Amniotic stem cell (primary cell): ENCODE measurements around the gene CCDC38.

Experiments
- DNase-seq: peaks from one replicate; lab custom pipeline; 2025; lab: John Stamatoyannopoulos, UW

CCDC38 gene

GRCh38 chr12:95836630-95837239 is 105.7 kb downstream of the CCDC38 start:
- no peak for DNase-seq

- DNase-seq, result no peak
Measured at GRCh38 chr12:95836185-95836609, 106.2 kb downstream of the CCDC38 start.

- no peak for DNase-seq
Measured at GRCh38 chr12:95834572-95834971, 107.8 kb downstream of the CCDC38 start.

- no peak for DNase-seq
Measured at GRCh38 chr12:95830335-95831089, 111.9 kb downstream of the CCDC38 start.

GRCh38 chr12:95829395-95829794 is 113.0 kb downstream of the CCDC38 start:
- DNase-seq, result no peak

GRCh38 chr12:95820096-95820703 is 122.2 kb downstream of the CCDC38 start:
- no peak for DNase-seq
